ENCODE measurements around the gene GRIA1.
"Not testable (repeated sequence)": the region's sequence is repeated elsewhere in the genome, so short reads cannot be mapped to it uniquely, and the experiment has no call there.

GRIA1 gene

DNA sequence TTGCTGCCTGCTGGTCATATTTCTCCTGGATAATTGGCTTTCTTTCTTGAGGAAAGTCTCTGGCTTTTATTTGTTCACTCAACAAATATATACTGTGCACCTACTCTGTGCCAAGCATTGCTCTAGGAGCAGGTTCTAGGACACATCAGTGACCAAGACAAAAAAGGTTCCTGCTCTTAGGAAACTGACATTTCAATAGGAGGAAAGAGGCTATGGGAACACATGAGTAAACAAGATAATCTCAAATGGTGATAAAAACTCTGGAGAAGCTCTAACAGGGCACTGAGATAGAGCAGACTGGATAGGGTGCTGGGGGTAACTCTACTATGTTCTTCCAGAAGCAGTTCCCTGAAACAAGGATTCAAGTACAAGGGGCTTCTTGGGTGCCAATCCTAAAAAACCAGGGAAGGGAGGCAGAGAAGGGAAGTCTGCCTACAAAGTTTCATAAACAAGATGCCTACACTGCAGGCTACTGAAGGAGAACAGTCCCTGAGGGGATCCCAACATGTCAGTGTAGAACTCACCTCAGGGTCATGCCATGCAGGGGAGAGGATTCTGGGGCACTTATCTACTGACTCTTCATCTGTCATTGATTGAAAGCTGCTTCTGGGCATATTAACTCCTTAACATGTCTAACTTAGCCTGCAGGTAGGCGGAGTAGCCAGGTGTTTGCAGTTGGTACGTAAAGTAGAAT, 181.3 kb downstream of the GRIA1 start:
- DNase-seq = no peak

DNA sequence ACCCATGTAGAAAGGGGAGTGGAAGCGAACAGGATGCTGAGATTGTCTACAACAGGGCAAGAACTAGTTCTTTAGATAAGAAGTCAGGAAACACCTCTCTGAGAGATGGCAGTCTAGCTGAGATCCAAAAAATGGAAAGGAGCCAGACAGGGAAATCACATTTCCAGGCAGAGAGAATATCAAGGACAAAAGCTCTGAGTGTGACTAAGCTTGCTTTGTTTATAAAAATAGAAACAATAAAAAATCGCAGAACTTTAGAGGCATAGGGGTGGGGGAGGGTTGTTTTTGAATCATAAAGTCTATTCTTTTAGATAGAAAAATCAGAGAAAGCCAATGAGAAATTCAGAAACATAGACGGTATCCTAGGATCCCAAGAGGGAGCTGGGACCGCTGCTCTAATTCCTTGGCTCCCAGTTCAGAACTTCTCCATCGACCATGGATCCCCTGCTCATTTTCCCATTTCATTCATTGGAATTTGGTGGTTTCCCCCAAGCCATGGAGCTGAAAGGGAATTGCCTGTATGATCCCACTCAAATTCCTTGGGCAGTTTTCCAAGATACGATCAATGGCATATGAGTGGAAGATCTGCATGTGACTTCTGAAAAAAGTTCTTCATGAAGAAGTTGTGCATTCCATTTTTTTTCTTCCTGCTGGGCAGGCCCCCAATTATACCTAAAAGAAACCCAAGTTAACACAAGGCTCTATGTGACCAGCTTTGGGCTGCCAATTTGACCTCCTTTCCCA, 182.0 kb downstream of the GRIA1 start:
- no peak for DNase-seq

GRCh38 chr5:153674356-153674755, 183.9 kb downstream of the GRIA1 start:
- DNase-seq = no peak

DNA sequence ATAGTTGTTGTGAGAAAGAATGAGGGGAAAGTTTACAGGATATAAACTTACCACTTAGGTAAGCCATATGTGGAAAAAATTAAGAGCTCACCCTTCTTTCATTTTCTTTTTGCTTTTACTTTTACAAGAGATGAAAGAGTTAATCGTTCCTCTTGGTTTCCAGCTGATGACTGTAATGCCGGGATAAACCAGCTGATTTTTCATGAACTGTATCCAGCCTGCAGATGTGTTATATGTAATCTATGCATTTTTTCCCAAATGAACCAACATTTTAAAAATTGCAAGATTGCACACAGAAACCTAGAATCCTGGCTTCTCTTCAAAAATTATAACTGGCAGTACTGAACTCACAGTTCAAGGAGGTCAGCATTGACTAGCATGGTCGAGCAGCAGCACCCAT, 185.9 kb downstream of the GRIA1 start:
- DNase-seq = no peak

- DNase-seq = no peak
These were observed 186.4 kb downstream of the GRIA1 start for GRCh38 chr5:153676821-153677220.

DNA sequence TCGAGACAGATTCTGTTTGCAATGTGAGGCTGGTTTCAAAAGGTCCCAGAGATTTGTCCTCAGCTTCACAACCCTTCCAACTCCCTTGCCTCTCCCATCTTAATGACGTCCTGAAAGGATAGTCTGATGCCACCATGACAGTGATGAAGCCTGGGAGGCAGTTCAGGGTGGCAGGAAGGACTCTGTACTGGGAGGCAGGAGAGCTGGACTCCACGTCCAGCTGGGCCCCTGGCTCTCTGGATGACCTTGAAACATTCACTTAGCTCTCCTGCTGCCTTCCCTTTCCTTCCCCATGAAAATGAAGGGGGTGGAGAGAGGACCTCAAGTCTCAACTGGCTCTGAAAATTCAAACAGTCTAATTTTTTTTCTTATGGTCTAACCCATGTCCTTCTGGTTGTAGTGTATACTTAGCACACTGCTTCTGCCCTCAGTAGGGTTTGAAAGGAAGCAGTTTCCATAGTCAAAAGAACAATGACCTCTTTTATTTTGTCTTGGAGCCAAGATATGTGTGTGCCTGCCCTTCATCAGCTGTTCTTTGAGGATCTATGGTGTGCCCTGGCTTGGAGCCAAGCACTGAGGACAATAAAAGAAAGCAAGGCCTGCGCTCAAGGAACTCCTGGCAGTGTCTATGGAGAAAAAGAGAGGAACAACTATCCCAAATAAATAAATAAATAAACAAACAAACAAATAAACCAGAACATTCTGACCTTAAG, 188.3 kb downstream of the GRIA1 start:
- no peak for DNase-seq

GRCh38 chr5:153690236-153690635, 199.8 kb downstream of the GRIA1 start:
- DNase-seq = no peak

- DNase-seq = no peak
These were observed 205.8 kb downstream of the GRIA1 start for GRCh38 chr5:153696256-153696655.

GRCh38 chr5:153699035-153699434, 208.6 kb downstream of the GRIA1 start:
- DNase-seq = no peak

DNA sequence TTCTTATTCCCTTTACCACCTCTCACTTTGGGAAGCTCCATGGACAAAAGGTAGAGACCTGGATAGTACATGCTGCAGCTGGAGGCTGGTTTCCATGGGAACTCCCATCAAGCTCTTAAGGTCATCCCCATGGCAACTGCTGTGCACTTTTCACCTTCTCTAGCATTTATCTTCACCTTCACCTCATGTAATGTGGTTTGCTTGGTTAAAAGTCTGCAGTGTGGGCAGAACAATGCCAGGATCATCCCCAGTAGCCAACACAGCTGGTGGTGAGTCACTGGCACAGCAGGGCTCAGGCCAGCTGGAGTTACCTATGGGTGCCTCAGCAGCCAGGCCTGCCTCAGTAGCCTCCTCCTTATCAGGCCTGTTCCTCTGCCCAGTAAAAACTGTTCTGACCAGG, 210.5 kb downstream of the GRIA1 start:
- DNase-seq = no peak

GRCh38 chr5:153702265-153702664, 211.8 kb downstream of the GRIA1 start:
- DNase-seq = no peak

GRCh38 chr5:153704110-153704509, 213.6 kb downstream of the GRIA1 start:
- no peak for DNase-seq

GRCh38 chr5:153707626-153708025, 217.2 kb downstream of the GRIA1 start:
- no peak for DNase-seq

DNA sequence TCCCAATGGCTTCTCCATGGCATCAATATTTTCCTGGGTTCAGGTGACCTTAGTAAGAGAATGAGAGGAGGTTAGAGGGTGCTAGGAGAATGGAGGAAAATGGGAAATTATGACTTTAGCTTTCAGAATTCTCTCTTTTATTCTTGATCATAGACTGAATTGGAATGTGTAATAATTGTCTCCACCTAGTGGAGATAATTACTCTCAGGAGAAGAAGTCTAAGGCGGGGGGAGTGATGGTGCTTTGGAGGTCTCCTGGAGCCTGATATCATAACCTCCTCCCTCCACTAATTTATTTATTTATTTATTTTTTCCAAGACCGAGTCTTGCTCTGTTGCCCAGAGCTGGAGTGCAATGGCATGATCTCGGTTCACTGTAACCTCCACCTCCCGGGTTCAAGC, 221.3 kb downstream of the GRIA1 start:
- DNase-seq = no peak

DNA sequence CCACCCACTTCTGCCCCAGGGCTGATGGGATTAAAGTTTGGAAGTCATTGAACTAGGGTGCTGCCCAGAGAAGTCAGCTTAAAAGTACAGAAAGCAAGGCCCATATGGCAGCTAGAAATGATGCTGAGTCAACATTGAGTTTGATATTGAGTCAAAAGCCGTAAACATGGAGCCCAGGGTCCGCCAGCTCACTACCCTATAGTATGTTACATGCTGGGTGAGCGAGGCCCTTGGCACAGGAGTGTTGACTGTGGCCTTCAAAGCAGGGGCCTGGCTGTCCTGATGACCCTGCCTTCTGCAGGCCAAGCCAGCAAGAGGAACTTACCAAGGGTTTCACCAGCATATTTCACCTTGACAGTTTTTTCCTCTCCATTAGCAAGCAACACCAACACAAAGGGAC, 222.5 kb downstream of the GRIA1 start:
- DNase-seq = no peak

DNA sequence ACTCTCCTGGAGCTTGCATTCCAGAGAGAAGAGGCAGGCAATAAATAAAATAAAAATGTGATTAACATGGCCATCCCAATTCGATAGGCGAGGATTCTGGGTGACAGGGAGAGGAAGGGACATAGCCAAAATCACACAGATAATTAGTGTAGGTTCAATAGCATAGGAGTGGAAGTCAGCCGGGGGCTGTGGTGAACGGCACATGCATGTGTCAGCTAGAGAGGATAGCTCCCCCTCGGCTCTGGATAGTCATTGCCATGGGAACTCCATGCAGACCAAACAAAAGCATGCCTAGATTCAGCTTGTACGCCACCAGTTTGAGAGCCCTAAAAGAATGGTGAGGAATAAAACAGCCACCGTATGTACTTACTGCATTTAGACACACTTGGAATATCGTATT, 223.5 kb downstream of the GRIA1 start:
- no peak for DNase-seq

GRCh38 chr5:153714798-153715197, 224.3 kb downstream of the GRIA1 start:
- DNase-seq = no peak

DNA sequence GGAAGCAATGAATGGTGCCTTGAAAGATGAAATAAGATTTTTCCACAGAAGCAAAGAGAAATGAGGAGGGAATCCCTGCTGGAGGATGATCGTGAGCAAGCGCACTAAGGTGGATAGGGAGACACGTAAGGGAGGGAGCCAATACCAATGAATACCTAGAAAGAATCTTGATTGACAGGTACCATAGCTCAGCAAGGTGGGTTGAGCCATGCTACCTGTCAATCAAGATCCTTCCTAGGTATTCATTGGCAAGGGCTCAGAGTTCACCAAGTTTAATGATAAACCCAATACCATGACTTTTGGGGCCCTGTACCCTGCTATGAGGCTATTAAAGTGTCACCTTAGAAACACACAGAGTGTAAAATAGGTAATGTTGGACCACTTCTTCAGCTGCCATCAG, 226.8 kb downstream of the GRIA1 start:
- no peak for DNase-seq

GRCh38 chr5:153718713-153719112, 228.2 kb downstream of the GRIA1 start:
- DNase-seq = no peak

- DNase-seq = no peak
These were observed 228.9 kb downstream of the GRIA1 start for GRCh38 chr5:153719324-153719723.

DNA sequence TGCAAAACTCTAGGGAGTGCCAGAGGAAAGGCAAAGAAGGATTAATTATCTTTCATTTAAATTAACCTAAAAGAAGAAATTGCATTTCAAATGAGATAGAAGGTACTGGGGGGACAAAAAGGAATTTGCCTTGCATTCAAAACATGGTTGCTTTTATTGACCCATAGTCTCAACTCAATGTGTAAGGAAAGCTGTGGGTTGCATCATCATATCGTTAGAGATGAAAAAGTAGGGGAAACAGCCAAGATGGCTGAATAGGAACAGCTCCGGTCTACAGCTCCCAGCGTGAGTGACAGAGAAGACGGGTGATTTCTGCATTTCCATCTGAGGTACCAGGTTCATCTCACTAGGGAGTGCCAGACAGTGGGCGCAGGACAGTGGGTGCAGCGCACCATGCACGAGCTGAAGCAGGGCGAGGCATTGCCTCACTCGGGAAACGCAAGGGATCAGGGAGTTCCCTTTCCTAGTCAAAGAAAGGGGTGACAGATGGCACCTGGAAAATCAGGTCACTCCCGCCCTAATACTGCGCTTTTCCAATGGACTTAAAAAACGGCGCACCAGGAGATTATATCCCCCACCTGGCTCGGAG, 232.6 kb downstream of the GRIA1 start:
- DNase-seq = not testable (repeated sequence)

DNA sequence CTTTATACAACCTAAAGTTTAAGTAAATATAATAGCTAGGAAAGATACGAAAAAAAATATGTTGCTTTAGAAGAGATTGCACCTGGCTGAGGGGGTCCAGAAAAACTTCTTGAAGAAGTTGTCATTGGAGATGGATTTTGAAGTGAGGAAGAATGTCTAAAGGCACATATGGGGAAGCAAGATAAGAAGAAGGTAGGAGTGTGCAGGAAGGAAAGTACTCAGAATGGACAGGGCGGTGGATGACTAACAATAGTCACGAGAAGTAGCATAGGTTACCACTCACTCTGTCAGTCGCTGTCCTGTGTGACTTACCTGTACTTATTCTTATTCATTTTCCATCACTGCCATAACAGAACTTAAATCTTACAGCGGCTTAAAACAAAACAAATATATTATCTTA, 251.6 kb downstream of the GRIA1 start:
- no peak for DNase-seq

GRCh38 chr5:153744751-153745150, 254.3 kb downstream of the GRIA1 start:
- no peak for DNase-seq

All from stimulated activated CD4-positive, alpha-beta T cell treated with anti-CD3 and anti-CD28 coated beads, Interleukin-2, amount 100 ng/mL, for 24 hours (primary cell).